H1 (cell line): Measurements from ENCODE around the gene ARHGEF39. TPM values are rescaled to one million over a fixed set of nuclear protein-coding genes. Genes with fewer than 3 reads are reported as not detected.

Experiments used
- CTCF ChIP-seq, 3 experiments: IDR thresholded peaks; 1 replicate in 2 of 3; 2 replicates in 1 of 3; pipeline versions ENCODE4 v1.5.1 to v1.6.1; 2011; ENCODE audit warnings: low read length in 3 of 3, mild to moderate bottlenecking in 3 of 3, inconsistent platforms in 2 of 3, low read depth in 1 of 3, moderate library complexity in 1 of 3; ENCODE audit not compliant: insufficient read depth in 1 of 3; ENCODE audit errors: control extremely low read depth in 1 of 3
- RAD21 ChIP-seq, 2 experiments: IDR thresholded peaks in 1 of 2; conservative IDR thresholded peaks in 1 of 2; 2 replicates each; pipeline ENCODE4 v1.6.1; 2011; ENCODE audit warnings: low read depth in 2 of 2, low read length in 2 of 2, improper control_type of control experiment in 1 of 2, inconsistent platforms in 1 of 2, mild to moderate bottlenecking in 1 of 2, moderate library complexity in 1 of 2
- RFX5 ChIP-seq: IDR thresholded peaks from 2 replicates; pipeline ENCODE4 v1.6.1; 2011; ENCODE audit warnings: low read depth, low read length, improper control_type of control experiment, borderline replicate concordance
- TAF7 ChIP-seq: optimal IDR thresholded peaks from 2 replicates; pipeline ENCODE3; 2011; ENCODE audit warnings: low read depth, mild to moderate bottlenecking, inconsistent platforms, low read length, moderate library complexity, borderline replicate concordance
- polyA plus RNA-seq, 7 experiments: library from polyadenylated mRNA; depleted of rRNA in 3 of 7; stranded (reverse) in 5 of 7; unstranded in 2 of 7; fragments of >200 nt in 5 of 7; fragments of 200-250 nt in 2 of 7; gene quantifications; 1 replicate in 5 of 7; 2 replicates in 1 of 7; 4 replicates in 1 of 7; pipeline versions ENCODE4 v1.2.1 to v1.2.3, GENCODE V29; 2011 to 2013; ENCODE audit warnings: missing spikeins in 2 of 7, mixed read lengths in 2 of 7
- total RNA-seq: library from RNA; stranded (reverse); fragmentation: NEBNext Ultra II Directional; extraction: Animal tissue kit (Norgen Biotek cat#: 25700); gene quantifications from 2 replicates; pipeline ENCODE4 v1.2.1, GENCODE V29; 2021

ARHGEF39 gene
- total and polyA plus RNA-seq, 2 of the 8 experiments (the other 6 are each of a cell fraction or from before 2014, with no cell fraction given): 18.6 to 18.7 TPM

- TF ChIP-seq RAD21 (IDR thresholded peaks at IDR 0.05 in 1 of 2, conservative IDR thresholded peaks at IDR 0.05 in 1 of 2; ENCODE audit: low read depth in 2 of 2, low read length in 2 of 2): peak; percentile 41 to 58
- no peak for TF ChIP-seq RFX5
- no peak for TF ChIP-seq TAF7
- peak; percentile 63 to 87 (median 87) for TF ChIP-seq CTCF (IDR thresholded peaks at IDR 0.05; ENCODE audit: control extremely low read depth in 1 of 3, insufficient read depth in 1 of 3, low read depth in 1 of 3, low read length in 3 of 3)
Measured at GRCh38 chr9:35611230-35611797, 53.7 kb downstream of the ARHGEF39 start (continued).
